ENCODE data around the gene OXLD1. TPM values are rescaled to one million over a fixed set of nuclear protein-coding genes. Genes with fewer than 3 reads are reported as not detected.

Gene OXLD1
- total RNA-seq, 6 donors from 2014 or later: 32.2 to 46.7 (median 38.5) TPM

DNA sequence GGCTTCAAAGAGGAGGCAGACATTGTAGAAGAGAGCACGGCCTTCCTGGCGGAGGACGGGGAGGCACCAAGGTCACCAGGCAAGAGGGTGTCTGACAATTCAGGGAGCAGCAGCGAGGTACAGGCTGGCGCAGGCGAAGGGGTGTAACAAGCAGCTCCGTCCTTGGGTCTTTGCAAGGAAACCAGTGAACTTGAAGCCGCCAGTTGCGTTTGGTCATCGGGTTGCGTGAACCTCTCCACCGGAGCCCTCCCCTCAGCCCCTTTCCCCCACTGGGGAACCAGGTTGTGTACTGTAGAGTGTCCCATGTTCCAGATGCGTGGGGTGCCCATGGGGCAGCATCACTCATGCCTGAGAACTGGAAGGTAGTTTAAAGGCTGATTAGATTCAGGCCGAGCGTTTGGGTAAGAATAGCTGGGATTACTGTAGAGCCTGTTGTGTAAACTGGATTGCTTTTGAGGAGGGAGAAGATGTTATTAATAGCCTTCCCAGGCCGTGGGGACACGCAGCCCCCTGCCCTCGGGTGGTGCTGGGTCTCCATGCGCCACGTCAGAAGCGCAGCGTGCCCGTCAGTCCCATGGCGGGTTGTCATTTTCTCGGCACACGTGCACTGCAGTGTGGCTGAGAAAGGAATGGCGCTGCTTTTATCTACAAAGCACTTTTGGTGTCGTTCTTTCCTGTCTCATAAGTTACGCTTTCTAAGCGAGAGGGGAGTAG is 39.3 kb upstream of the OXLD1 start:
- no peak for ATAC-seq (ENCODE audit: low FRiP score in 2 of 2)
- no peak overlapping the region for H3K27ac ChIP-seq
- WGBS, 2 donors: 95 to 96% methylated on average over 30 of the region's 30 CpGs
- H3K4me1 ChIP-seq: peaks cover 29 to 42% (median 37%) of the 10 kb centered on the region in 4 donors
- no peak for TF ChIP-seq POLR2A (IDR thresholded peaks at IDR 0.05)
- H3K27me3 ChIP-seq: no peaks in the 10 kb centered on the region
- peaks cover 13 to 43% (median 33%) of the 10 kb centered on the region in 4 donors for H3K36me3 ChIP-seq
- H3K9me3 ChIP-seq: no peaks in the 10 kb centered on the region
- H3K4me3 ChIP-seq: no peak overlapping the region
- DNase-seq: no peak

DNA sequence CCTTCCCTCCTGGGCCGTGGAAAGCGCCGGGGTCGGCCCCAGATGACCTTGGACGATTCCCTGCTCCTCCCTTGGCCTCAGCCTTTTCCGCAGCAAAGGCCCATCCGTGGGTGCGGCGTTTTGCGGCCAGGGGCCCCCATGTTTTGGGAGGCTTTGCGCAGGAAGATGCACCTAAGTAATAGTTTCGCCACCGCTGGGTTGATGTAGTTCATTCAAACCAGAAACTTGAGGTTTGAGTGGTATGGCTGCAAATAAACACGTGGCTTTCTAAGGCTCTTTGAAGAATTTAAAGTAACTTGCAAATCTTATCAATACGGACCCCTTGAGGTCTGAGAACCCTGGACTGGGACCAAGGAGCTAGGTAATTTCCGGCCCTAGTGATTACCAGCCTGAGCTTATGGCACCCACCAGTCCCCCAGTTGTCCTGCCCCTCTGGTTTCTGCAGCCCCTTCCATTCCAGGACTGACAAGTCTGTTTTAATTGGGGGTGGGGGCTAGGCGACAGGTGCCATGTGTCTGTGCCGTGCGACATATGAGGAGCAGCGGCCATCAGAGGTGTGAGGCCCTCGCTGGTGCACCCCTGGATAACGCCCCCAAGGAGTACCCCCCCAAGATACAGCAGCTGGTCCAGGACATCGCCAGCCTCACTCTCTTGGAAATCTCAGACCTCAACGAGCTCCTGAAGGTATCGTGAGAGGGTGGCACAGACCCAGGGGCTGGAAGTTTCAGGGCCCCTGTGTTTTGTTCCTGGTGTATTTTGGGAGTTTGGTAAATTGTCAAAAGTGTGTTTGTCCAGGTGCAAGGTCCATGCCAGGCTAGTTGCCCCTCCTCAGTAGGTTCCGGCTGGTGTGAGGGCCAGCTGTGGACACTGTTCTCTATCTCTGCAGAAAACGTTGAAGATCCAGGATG is 37.6 kb upstream of the OXLD1 start:
- 0 to 27% methylated on average over 9 to 26 of the region's 27 CpGs for WGBS, 2 donors
- ATAC-seq (ENCODE audit: low FRiP score in 2 of 2): no peak
- H3K27me3 ChIP-seq: no peaks in the 10 kb centered on the region

DNA sequence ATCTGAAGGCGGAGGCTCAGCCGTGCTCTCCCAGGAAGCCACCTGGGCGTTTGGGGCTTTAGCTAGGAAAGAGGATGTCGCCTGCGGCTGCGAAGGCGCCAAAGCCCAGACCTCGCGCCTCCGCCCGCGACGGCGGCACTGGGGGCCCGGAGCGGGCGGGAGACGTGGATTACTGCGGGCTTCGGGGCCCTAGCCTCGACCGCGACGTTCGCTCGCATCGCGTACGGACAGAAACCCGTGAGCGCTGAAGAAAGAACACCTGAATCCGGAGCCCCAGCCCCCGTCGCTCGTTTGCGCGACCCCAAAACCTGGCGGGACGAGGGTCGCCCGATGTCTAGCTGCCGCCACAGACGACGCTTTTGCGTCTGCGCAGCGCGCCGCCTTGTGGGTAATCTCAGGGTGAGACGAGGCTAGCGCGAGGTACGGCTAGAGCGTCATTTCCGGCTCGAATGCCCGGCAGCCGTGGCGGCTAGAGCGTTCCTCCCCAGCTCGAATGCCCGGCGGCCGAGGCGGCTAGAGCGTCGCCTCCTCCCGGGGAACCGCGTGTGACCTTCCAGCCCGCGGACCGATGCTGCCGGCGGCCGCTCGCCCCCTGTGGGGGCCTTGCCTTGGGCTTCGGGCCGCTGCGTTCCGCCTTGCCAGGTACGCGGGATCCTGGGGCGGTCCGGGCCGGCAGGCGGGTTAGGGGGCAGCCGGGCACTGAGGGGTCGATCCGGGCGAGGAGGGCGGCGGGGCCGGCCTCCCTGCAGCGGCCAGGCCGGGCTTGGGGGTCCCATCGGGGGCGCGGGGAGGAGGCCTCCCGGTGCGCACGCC is 36.7 kb upstream of the OXLD1 start, which contains the start of gene MRPL12:
Gene MRPL12, plus strand, starts transcription at position 434 of the 813 bp plus-strand sequence. Its CDS starts 135 bp downstream, at position 569.
- TF ChIP-seq, protein P1, sequence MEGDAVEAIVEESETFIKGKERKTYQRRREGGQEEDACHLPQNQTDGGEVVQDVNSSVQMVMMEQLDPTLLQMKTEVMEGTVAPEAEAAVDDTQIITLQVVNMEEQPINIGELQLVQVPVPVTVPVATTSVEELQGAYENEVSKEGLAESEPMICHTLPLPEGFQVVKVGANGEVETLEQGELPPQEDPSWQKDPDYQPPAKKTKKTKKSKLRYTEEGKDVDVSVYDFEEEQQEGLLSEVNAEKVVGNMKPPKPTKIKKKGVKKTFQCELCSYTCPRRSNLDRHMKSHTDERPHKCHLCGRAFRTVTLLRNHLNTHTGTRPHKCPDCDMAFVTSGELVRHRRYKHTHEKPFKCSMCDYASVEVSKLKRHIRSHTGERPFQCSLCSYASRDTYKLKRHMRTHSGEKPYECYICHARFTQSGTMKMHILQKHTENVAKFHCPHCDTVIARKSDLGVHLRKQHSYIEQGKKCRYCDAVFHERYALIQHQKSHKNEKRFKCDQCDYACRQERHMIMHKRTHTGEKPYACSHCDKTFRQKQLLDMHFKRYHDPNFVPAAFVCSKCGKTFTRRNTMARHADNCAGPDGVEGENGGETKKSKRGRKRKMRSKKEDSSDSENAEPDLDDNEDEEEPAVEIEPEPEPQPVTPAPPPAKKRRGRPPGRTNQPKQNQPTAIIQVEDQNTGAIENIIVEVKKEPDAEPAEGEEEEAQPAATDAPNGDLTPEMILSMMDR (IDR thresholded peaks at IDR 0.05): peak in 4 of 6 experiments; percentile 59 to 80 (median 71)
- TF ChIP-seq POLR2AphosphoS5 (IDR thresholded peaks at IDR 0.05) (peak; percentile 96 to 97), POLR2A (IDR thresholded peaks at IDR 0.05) (peak in 3 of 4 donors; percentile 75 to 90 (median 84)), EP300 (IDR thresholded peaks at IDR 0.05) (peak in 1 of 4 donors; percentile 85)
- WGBS, 2 donors: 0 to 1% methylated on average over 18 to 30 of the region's 102 CpGs
- no peaks in the 10 kb centered on the region for H3K27me3 ChIP-seq
- H3K9me3 ChIP-seq: no peaks in the 10 kb centered on the region
- peaks cover 16 to 65% (median 50%) of the 10 kb centered on the region in 4 donors for H3K36me3 ChIP-seq
- H3K4me3 ChIP-seq: peak within 1 kb of the TSS; percentile 61 to 98 (median 83)
- peak within 1 kb of the TSS; percentile 85 to 97 (median 90) for H3K27ac ChIP-seq
- DNase-seq: peak; percentile 95 to 97
- ATAC-seq (ENCODE audit: low FRiP score in 2 of 2): peak; percentile 94 to 98
- H3K4me1 ChIP-seq: peaks cover 24 to 35% (median 30%) of the 10 kb centered on the region in 4 donors

More for the DNA sequence above, 37.6 kb upstream of the OXLD1 start:
- DNase-seq: no peak
- H3K4me1 ChIP-seq: peaks cover 24 to 35% (median 30%) of the 10 kb centered on the region in 4 donors
- H3K27ac ChIP-seq: peak overlapping the region; percentile 85 to 97 (median 90)
- H3K36me3 ChIP-seq: peaks cover 13 to 58% (median 44%) of the 10 kb centered on the region in 4 donors
- no peaks in the 10 kb centered on the region for H3K9me3 ChIP-seq
- no peak for TF ChIP-seq POLR2A (IDR thresholded peaks at IDR 0.05)
- TF ChIP-seq POLR2AphosphoS5 (IDR thresholded peaks at IDR 0.05): no peak
- TF ChIP-seq, protein P1 (IDR thresholded peaks at IDR 0.05): no peak
- TF ChIP-seq EP300 (IDR thresholded peaks at IDR 0.05): no peak
- H3K4me3 ChIP-seq: peak overlapping the region; percentile 61 to 98 (median 83)

DNA sequence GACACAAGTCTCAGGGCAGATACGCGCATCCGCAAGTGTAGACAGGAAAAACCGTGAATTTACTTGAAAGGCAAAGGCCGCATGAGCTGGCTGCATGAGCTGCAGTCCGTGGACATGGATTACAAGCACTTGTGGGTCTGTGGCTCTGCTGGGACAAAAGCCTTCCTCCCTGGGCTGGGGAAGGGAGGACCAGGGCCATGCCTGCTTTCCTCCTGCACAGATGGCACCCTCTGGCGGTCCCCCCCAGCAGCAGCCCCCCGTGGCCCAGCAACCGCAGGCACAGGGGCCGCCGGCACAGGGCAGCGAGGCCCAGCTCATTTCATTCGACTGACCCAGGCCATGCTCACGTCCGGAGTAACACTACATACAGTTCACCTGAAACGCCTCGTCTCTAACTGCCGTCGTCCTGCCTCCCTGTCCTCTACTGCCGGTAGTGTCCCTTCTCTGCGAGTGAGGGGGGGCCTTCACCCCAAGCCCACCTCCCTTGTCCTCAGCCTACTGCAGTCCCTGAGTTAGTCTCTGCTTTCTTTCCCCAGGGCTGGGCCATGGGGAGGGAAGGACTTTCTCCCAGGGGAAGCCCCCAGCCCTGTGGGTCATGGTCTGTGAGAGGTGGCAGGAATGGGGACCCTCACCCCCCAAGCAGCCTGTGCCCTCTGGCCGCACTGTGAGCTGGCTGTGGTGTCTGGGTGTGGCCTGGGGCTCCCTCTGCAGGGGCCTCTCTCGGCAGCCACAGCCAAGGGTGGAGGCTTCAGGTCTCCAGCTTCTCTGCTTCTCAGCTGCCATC is 35.1 kb upstream of the OXLD1 start:
- Histone ChIP-seq H3K27me3 (no peaks in the 10 kb centered on the region), H3K9me3 (no peaks in the 10 kb centered on the region), H3K27ac (peak overlapping the region in 1 of 4 donors; percentile 4), H3K36me3 (peaks cover 15 to 65% (median 54%) of the 10 kb centered on the region in 4 donors), H3K4me1 (peaks cover 24 to 35% (median 30%) of the 10 kb centered on the region in 4 donors), H3K4me3 (peak overlapping the region in 3 of 4 donors; percentile 77 to 98 (median 89))
- WGBS, 2 donors: 77 to 90% methylated on average over 18 to 21 of the region's 23 CpGs
- peak in 1 of 2 donors; percentile 64 for DNase-seq
- TF ChIP-seq POLR2AphosphoS5 (IDR thresholded peaks at IDR 0.05): no peak
- no peak for TF ChIP-seq POLR2A (IDR thresholded peaks at IDR 0.05)
- no peak for TF ChIP-seq EP300 (IDR thresholded peaks at IDR 0.05)
- TF ChIP-seq, protein P1 (IDR thresholded peaks at IDR 0.05): no peak
- ATAC-seq (ENCODE audit: low FRiP score in 2 of 2): no peak
